Spinal cord (tissue), 10 donors: ENCODE results near the gene ZC3H13. TPM values are rescaled to one million over a fixed set of nuclear protein-coding genes. Genes with fewer than 3 reads are reported as not detected.

Experiments
- DNase-seq, 6 donors: peaks; one replicate each; pipeline versions ENCODE4 v3.0.0 to v3.0.0-alpha.2; 2013 to 2015; ENCODE audit warnings: low spot score in 6 of 6, low read depth in 4 of 6
- H3K27ac ChIP-seq: one replicate; pipeline ENCODE4 v1.5.1; 2013; ENCODE audit warnings: low read depth, low read length, control low read depth
- H3K27me3 ChIP-seq: one replicate; pipeline ENCODE4 v1.6.1; 2013; ENCODE audit warnings: low read length; ENCODE audit not compliant: control insufficient read depth, insufficient read depth
- H3K36me3 ChIP-seq: one replicate; pipeline ENCODE4 v1.6.1; 2013; ENCODE audit warnings: low read length; ENCODE audit not compliant: control insufficient read depth, insufficient read depth
- H3K4me1 ChIP-seq: one replicate; pipeline ENCODE4 v1.6.1; 2013; ENCODE audit warnings: low read length; ENCODE audit not compliant: control insufficient read depth, insufficient read depth
- H3K4me3 ChIP-seq: one replicate; pipeline ENCODE4 v1.5.1; 2013; ENCODE audit warnings: low read depth, low read length, control low read depth
- H3K9me3 ChIP-seq: one replicate; pipeline ENCODE4 v1.6.1; 2013; ENCODE audit warnings: low read length; ENCODE audit not compliant: control insufficient read depth, insufficient read depth
- WGBS: methylation state at CpG from one replicate; pipeline ENCODE4 v1.1.5; 2013; ENCODE audit warnings: missing lambda C conversion rate; ENCODE audit not compliant: insufficient coverage; 5-methylcytosine and 5-hydroxymethylcytosine counted together
- long read RNA-seq, 4 donors: transcript quantifications; one replicate each; lab custom pipeline, GENCODE V29; 2026
- polyA plus RNA-seq, 2 donors: library from polyadenylated mRNA; unstranded; fragments of 120-200 nt; gene quantifications; one replicate each; pipeline ENCODE4 v1.2.1, GENCODE V29; 2013; ENCODE audit not compliant: insufficient read length in 2 of 2
- total RNA-seq, 2 donors: library from RNA; depleted of rRNA in 1 of 2; stranded (reverse); fragments of 120-200 nt in 1 of 2; fragments of >200 nt in 1 of 2; gene quantifications; one replicate each; pipeline versions ENCODE4 v1.2.3 to v1.2.4, GENCODE V29; 2013 to 2014
- donor health status: healthy.

The ZC3H13 gene, protein sequence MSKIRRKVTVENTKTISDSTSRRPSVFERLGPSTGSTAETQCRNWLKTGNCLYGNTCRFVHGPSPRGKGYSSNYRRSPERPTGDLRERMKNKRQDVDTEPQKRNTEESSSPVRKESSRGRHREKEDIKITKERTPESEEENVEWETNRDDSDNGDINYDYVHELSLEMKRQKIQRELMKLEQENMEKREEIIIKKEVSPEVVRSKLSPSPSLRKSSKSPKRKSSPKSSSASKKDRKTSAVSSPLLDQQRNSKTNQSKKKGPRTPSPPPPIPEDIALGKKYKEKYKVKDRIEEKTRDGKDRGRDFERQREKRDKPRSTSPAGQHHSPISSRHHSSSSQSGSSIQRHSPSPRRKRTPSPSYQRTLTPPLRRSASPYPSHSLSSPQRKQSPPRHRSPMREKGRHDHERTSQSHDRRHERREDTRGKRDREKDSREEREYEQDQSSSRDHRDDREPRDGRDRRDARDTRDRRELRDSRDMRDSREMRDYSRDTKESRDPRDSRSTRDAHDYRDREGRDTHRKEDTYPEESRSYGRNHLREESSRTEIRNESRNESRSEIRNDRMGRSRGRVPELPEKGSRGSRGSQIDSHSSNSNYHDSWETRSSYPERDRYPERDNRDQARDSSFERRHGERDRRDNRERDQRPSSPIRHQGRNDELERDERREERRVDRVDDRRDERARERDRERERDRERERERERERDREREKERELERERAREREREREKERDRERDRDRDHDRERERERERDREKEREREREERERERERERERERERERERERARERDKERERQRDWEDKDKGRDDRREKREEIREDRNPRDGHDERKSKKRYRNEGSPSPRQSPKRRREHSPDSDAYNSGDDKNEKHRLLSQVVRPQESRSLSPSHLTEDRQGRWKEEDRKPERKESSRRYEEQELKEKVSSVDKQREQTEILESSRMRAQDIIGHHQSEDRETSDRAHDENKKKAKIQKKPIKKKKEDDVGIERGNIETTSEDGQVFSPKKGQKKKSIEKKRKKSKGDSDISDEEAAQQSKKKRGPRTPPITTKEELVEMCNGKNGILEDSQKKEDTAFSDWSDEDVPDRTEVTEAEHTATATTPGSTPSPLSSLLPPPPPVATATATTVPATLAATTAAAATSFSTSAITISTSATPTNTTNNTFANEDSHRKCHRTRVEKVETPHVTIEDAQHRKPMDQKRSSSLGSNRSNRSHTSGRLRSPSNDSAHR (N-terminal part only)
- total RNA-seq (10 to 100 TPM; 33.5 to 34.3 TPM), polyA plus RNA-seq (10 to 100 TPM; 39.1 to 50.5 TPM)
- long read RNA-seq, donor 1, partial matches to known transcripts = 16 of 16 reads
- long read RNA-seq, donor 1, other reads (novel, unspliced or antisense) = 0 of 16 reads
- long read RNA-seq, donor 2 = 0 reads
- long read RNA-seq, donor 3, partial matches to known transcripts = 12 of 12 reads
- long read RNA-seq, donor 3, other reads (novel, unspliced or antisense) = 0 of 12 reads
- long read RNA-seq, donor 4, partial matches to known transcripts = 13 of 13 reads
- long read RNA-seq, donor 4, other reads (novel, unspliced or antisense) = 0 of 13 reads

DNA sequence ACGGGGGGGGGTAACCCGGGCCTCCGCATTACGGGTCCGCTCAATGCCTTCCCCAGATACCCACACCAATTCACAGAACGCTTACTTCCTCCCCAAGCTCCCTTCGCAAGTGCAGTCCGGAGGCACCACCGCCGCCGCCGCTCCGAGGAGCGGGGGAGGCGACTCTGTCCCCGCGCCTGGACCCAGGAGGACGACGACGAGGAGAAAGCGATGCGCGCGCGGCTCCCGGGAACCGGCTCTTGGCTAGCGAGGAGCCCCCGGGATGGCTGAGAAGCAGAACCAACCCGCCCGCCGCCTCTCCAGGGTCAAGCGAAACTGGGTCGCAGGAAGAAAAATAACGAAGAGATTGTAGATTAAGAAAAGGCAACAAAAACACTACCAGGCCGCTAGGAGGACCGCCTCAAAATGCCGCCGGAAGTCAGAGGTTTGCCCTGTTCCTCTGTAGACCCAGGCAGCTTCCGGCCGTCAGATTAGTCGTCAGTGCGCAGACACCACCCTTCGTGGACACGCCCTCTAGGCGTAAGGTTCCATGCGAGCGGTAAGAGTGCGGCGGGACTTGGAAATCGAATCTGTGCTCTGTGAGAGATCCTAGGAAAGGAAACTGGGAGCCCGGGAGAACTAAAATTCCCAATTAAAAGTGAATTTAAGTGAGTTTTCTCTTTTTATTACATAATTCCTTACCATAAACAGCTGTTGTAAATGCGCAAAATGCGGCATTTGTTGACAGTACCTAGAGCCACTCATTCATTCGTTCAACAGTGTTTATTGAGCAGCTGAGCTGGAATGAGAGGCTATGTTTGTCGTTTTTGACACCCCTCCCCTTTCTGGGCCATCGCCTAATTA is at the start of gene ZC3H13:
Gene ZC3H13, minus strand, starts transcription at position 428 of the 843 bp plus-strand sequence. CDS start 7,239 bp downstream, outside the sequence.
- Histone ChIP-seq H3K27me3 (no peaks in the 10 kb centered on the region), H3K36me3 (no peaks in the 10 kb centered on the region), H3K4me3 (peak within 1 kb of the TSS; percentile 91), H3K9me3 (no peaks in the 10 kb centered on the region), H3K27ac (peak within 1 kb of the TSS; percentile 94), H3K4me1 (no peaks in the 10 kb centered on the region)
- DNase-seq = peak; percentile 83 to 99 (median 90)
- 0% methylated on average over 49 of the region's 57 CpGs for WGBS

DNA sequence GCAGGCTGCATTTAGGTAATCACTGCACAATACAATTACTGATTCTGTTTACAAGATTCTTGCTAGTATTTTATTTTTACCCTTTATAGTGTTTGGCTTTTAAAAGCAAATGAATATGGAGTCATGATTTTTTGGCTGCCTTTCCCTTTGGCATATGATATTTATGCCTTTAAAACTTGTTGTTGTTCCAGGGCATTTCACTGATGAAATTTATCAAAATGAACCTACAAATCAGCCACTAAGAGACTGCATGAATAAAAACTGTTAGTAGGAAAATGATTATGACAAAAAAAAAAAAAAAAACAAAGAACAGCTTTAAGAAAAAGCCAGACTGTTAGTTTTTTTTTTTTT is 49.7 kb upstream of the ZC3H13 start:
- Histone ChIP-seq H3K4me1 (no peaks in the 10 kb centered on the region), H3K4me3 (no peak overlapping the region), H3K27ac (no peak overlapping the region), H3K36me3 (no peaks in the 10 kb centered on the region), H3K9me3 (no peaks in the 10 kb centered on the region), H3K27me3 (no peaks in the 10 kb centered on the region)
- DNase-seq = peak in 1 of 6 donors; percentile 73

DNA sequence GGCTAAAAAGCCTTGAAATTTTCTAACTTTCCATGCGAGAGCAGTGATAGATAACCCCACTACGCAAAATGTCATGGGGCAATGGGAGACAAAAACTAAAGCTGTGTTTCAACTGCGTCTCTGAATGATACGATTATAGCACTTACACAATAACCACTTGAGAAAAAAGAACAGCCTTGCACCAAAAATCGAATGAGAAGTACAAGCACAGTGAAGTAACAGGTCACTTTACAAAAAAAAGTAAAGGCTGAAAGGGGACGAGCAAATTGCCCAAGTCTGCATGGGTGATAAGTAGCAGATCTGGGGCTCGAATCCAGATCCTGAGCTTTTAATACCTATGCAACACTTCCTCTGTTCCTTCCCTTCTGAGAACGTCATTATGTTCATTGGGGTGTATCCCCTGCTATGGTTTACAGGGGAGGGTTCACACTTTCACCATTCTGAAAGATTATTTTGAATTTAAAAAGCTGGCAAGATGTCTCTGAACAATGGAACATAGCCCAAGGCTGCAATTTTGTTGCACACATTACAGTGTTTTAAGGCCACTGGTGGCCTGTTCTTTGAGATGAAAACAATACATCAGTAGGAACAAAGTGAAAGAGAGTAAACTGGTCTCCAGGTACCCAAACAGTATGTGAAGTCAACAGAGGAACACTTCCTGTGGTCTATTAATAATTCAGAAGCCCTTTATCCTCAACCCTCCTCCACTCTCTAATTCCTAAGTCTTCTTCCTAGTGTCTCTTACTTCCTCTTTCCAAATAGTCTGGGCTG is 49.1 kb upstream of the ZC3H13 start:
- Histone ChIP-seq H3K27me3 (no peaks in the 10 kb centered on the region), H3K9me3 (no peaks in the 10 kb centered on the region), H3K36me3 (no peaks in the 10 kb centered on the region), H3K27ac (no peak overlapping the region), H3K4me1 (no peaks in the 10 kb centered on the region), H3K4me3 (no peak overlapping the region)
- DNase-seq = peak in 2 of 6 donors; percentile 20 to 82
- 83% methylated on average over 2 of the region's 8 CpGs for WGBS

DNA sequence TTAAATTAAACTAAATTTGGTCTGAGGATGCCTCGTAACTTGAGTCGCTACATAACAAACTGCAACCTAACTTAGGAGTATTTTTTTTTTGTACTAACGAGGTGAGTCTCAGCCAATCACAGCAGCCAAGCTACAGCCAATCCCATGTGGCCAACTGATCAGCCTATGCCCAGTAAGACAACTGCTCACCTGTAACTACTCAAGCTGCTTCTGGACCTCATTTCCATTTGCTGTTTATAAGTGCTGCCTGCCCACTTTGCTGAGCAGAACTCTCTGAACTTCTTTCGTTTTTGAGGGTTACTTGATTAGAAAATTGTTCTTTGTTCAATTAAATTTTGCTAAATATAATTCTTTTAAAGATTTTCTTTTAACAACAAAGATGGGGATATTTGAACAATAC is 48.5 kb upstream of the ZC3H13 start:
- WGBS = 83% methylated on average over 1 of the region's 4 CpGs
- no peak overlapping the region for H3K4me3 ChIP-seq
- no peaks in the 10 kb centered on the region for H3K36me3 ChIP-seq
- no peaks in the 10 kb centered on the region for H3K4me1 ChIP-seq
- no peaks in the 10 kb centered on the region for H3K9me3 ChIP-seq
- H3K27me3 ChIP-seq = no peaks in the 10 kb centered on the region
- no peak for DNase-seq
- no peak overlapping the region for H3K27ac ChIP-seq

DNA sequence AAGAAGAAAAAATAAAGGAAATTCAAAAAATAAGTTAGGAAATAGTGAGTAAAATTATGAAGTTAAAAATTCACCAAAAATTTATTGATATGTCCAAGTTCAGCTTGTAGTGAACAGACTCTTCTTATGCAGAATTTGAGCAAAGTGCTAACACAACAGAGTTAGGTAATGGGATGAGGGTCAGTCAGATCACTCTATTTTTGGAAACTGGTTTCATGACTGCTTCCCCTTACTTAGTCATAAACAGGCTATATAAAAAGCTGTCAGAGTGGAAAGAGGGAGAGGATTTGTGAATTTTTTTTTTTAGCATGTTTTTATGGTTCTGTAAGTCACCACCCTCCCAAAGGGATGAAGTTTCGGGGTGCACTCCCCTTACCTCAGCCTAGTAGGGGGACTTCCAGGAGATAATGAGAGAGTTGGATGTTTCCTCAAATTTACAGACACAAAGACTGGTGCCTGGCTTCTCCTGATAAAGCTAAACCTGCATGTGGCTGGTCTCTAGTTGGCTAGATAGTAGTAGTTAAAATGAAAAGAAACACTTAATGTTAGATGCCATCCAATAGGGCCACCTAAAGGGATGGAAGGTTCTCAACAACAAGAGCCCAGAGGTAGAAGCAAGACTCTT is 47.8 kb upstream of the ZC3H13 start:
- no peak overlapping the region for H3K27ac ChIP-seq
- WGBS = no CpG with 5 or more reads among the region's 1 CpG
- no peak for DNase-seq
- H3K27me3 ChIP-seq = no peaks in the 10 kb centered on the region
- no peaks in the 10 kb centered on the region for H3K4me1 ChIP-seq
- no peaks in the 10 kb centered on the region for H3K9me3 ChIP-seq
- H3K36me3 ChIP-seq = no peaks in the 10 kb centered on the region
- H3K4me3 ChIP-seq = no peak overlapping the region

DNA sequence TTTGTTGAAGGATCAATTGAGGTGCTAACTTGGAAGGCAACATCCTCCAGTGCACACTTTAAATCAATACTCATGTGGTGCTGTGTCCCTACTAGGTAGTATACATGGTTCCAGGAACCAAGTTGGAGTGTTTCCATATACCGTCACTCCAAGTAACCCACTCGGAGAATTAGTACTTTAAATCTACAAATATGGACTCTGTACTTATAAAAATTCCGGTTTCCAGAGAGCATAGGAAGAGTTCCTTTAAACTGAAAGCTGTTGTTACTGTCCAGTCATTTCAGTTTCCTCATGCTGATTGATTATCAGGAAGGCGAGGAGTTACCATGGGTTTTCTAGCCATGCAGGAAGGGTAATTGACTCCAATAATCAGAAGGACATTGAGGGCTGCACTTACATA is 45.1 kb upstream of the ZC3H13 start:
- no peaks in the 10 kb centered on the region for H3K27me3 ChIP-seq
- H3K9me3 ChIP-seq = no peaks in the 10 kb centered on the region
- no peaks in the 10 kb centered on the region for H3K4me1 ChIP-seq
- no peaks in the 10 kb centered on the region for H3K36me3 ChIP-seq
- no peak for DNase-seq
- WGBS = 100% methylated on average over 1 of the region's 4 CpGs
- no peak overlapping the region for H3K4me3 ChIP-seq
- no peak overlapping the region for H3K27ac ChIP-seq

DNA sequence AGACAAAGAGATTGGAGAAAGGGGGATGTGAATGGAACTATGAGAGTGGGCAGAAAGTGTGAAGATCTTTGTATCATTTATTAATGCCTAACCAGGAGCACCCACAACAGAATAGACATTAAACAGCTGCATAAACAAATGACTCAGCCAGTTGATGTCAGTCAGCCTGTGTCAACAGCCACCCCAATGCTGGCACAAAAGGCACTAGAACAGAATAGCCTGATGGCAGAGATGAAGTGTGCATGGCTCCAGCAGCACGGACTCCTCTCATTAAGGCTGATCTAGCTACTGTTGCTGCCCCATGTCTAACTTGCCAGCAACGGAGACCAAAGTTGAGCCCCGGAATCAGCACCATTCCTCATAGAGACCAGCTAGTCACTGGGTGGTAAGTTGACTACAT is 44.5 kb upstream of the ZC3H13 start:
- Histone ChIP-seq H3K36me3 (no peaks in the 10 kb centered on the region), H3K4me1 (no peaks in the 10 kb centered on the region), H3K27me3 (no peaks in the 10 kb centered on the region), H3K9me3 (no peaks in the 10 kb centered on the region), H3K4me3 (no peak overlapping the region), H3K27ac (no peak overlapping the region)
- no peak for DNase-seq
- WGBS = 85% methylated on average over 3 of the region's 3 CpGs

DNA sequence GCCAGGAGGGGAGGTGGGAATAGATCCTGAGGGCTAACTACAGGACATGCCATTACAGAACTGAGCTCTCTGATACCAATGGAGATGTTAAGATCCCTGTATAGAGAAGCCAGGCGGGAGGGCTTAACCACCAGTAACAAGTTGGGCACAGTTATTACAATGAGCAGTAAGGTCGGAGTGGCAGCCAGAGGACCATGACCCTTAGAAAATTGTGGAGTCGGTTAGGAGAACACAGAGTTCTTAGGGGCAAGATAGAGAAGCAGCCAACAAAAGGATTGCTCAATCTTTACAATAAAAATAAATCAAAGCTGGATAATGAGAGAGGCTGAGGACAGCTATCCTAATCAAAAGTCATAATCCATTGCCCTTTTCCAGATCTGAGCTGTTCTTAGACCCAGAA is 41.9 kb upstream of the ZC3H13 start:
- no peaks in the 10 kb centered on the region for H3K4me1 ChIP-seq
- H3K9me3 ChIP-seq = no peaks in the 10 kb centered on the region
- H3K27ac ChIP-seq = no peak overlapping the region
- DNase-seq = no peak
- H3K27me3 ChIP-seq = no peaks in the 10 kb centered on the region
- H3K4me3 ChIP-seq = no peak overlapping the region
- H3K36me3 ChIP-seq = no peaks in the 10 kb centered on the region
- 100% methylated on average over 2 of the region's 3 CpGs for WGBS
